D341Med (cell line): Measurements from ENCODE around the gene ZNF774.
"Not testable (repeated sequence)": the region's sequence is repeated elsewhere in the genome, so short reads cannot be mapped to it uniquely, and the experiment has no call there.

Source experiments
- DNase-seq: peaks from one replicate; pipeline ENCODE4 v3.0.0; 2012; ENCODE audit warnings: low spot score

The ZNF774 gene

GRCh38 chr15:90347431-90348065 is 4.5 kb upstream of the ZNF774 start:
- DNase-seq: not testable (repeated sequence)

- no peak for DNase-seq
These were observed 3.6 kb upstream of the ZNF774 start for GRCh38 chr15:90348456-90348855.

- no peak for DNase-seq
These were observed 3.0 kb upstream of the ZNF774 start for GRCh38 chr15:90349072-90349471.

GRCh38 chr15:90349821-90350220 is 2.3 kb upstream of the ZNF774 start:
- DNase-seq: no peak

GRCh38 chr15:90351479-90352106 is 491 bp upstream of the ZNF774 start:
- DNase-seq: no peak

- no peak for DNase-seq
These were observed 2.9 kb downstream of the ZNF774 start for GRCh38 chr15:90354986-90355385.

GRCh38 chr15:90358124-90359033 is 6.3 kb downstream of the ZNF774 start:
- no peak for DNase-seq

GRCh38 chr15:90360746-90361145 is 8.7 kb downstream of the ZNF774 start:
- no peak for DNase-seq

GRCh38 chr15:90362936-90363212 is 10.8 kb downstream of the ZNF774 start:
- no peak for DNase-seq

GRCh38 chr15:90364251-90364650 is 12.2 kb downstream of the ZNF774 start:
- no peak for DNase-seq

- DNase-seq: no peak
These were observed 13.5 kb downstream of the ZNF774 start for GRCh38 chr15:90365414-90366055.

GRCh38 chr15:90367576-90367975 is 15.5 kb downstream of the ZNF774 start:
- DNase-seq: no peak

- no peak for DNase-seq
These were observed 23.0 kb downstream of the ZNF774 start for GRCh38 chr15:90375071-90375470.

GRCh38 chr15:90376789-90377188 is 24.7 kb downstream of the ZNF774 start:
- DNase-seq: no peak

GRCh38 chr15:90379263-90379662 is 27.2 kb downstream of the ZNF774 start:
- DNase-seq: no peak

GRCh38 chr15:90381515-90381914 is 29.4 kb downstream of the ZNF774 start:
- no peak for DNase-seq

GRCh38 chr15:90382320-90382719 is 30.2 kb downstream of the ZNF774 start:
- no peak for DNase-seq

- no peak for DNase-seq
These were observed 34.1 kb downstream of the ZNF774 start for GRCh38 chr15:90386221-90386620.

- DNase-seq: peak; percentile 99
These were observed 35.7 kb downstream of the ZNF774 start, which contains the start of gene IQGAP1 for GRCh38 chr15:90387534-90388461. Gene IQGAP1, plus strand, starts transcription at chr15:90388242. Its CDS starts 100 bp downstream, at chr15:90388342.

- peak; percentile 76 for DNase-seq
These were observed 36.6 kb downstream of the ZNF774 start for GRCh38 chr15:90388462-90389380.
